GM12872 (cell line): ENCODE data around the gene GRIP1.

ENCODE experiments used
- CTCF ChIP-seq: IDR thresholded peaks from 3 replicates; pipeline ENCODE4 v1.5.1; 2011; ENCODE audit warnings: low read depth, mild to moderate bottlenecking, low read length, moderate library complexity; ENCODE audit not compliant: insufficient read depth

GRIP1 gene

GRCh38 chr12:66392266-66392915, 286.5 kb downstream of the GRIP1 start:
- no peak for TF ChIP-seq CTCF

- no peak for TF ChIP-seq CTCF
These were observed 290.4 kb downstream of the GRIP1 start for GRCh38 chr12:66388517-66388916.

- no peak for TF ChIP-seq CTCF
These were observed 291.8 kb downstream of the GRIP1 start for GRCh38 chr12:66387117-66387516.

GRCh38 chr12:66380769-66381535, 297.9 kb downstream of the GRIP1 start:
- TF ChIP-seq CTCF = no peak

- TF ChIP-seq CTCF = no peak
These were observed 299.3 kb downstream of the GRIP1 start for GRCh38 chr12:66379616-66380015.

- no peak for TF ChIP-seq CTCF
These were observed 303.3 kb downstream of the GRIP1 start for GRCh38 chr12:66375560-66375959.

- TF ChIP-seq CTCF = no peak
These were observed 306.9 kb downstream of the GRIP1 start for GRCh38 chr12:66371982-66372381.
